Epidermal melanocyte (primary cell): Measurements from ENCODE around the gene SMIM23.
"Not testable (repeated sequence)": the region's sequence is repeated elsewhere in the genome, so short reads cannot be mapped to it uniquely, and the experiment has no call there.

Source experiments
- DNase-seq: peaks from one replicate; pipeline ENCODE4 v3.0.0; 2011; ENCODE audit warnings: low spot score; ENCODE audit not compliant: insufficient read length

SMIM23 gene

GRCh38 chr5:171773106-171773505 is 12.5 kb upstream of the SMIM23 start:
- no peak for DNase-seq

GRCh38 chr5:171774418-171774817 is 11.2 kb upstream of the SMIM23 start:
- no peak for DNase-seq

DNA sequence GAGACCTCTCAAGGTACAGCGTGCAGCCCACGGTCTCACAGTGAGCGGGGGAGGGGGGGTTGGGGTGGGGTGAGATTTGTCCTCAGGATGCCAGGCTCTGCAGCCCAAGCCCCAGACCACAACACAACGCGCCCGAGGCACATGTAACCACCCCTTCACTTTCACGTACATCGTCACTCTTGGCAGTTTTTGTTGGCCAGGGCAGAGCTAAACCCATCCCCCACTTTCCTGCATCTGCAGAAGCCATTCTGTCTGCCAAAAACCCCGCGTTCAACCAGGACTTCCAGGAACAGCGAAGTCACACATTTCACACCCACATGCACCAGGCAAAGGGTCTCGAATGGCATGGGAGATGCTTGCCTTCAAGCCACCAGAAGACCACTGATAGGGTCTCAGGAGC is 9.4 kb upstream of the SMIM23 start:
- DNase-seq, result no peak

DNA sequence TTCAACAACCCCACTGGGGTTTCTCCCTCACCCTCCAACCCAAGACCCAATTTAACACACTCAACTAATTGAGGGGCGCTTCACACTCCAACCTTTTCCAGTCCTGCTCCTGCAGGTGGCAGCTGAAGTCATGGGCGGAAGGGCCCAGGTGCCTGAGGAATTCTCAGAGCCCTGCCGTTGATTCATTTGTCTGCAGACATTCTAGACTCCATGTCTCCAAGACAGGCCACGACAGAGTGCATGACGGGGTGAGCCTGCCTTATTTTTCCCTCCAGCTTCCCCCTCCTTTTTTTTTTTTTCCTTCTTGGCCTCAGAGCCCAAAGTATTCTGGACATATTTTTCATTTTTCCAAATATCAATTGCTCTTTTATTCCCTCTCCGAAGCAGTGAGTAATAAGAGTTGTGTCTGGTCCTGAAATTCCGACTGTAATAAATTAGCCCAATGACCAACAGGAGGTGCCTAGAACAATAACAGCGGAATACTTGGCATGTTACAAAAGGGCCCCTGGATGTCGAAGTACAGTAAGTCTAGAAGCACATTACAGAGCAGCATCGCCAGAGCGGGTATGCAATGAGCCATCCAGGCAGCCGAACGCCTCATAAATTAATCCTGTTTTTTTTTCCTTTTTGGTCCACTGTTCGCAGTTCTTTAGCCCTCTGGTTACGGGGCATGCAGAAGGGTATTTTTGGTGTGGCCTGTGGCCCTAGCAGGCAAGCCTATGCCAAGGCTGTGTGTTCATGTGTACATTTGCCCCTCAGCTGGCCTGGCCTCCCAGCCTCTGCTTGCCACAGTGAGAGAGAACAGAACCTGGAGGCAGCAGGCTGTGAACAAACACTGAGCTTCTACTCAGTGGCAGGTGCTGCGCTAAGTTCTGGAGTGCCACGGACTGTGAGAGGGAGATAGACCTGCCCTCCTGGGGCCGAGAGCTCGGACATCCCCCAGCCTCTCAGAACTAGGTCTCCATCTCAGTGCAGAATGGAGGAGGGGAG is 8.6 kb upstream of the SMIM23 start:
- no peak for DNase-seq

DNA sequence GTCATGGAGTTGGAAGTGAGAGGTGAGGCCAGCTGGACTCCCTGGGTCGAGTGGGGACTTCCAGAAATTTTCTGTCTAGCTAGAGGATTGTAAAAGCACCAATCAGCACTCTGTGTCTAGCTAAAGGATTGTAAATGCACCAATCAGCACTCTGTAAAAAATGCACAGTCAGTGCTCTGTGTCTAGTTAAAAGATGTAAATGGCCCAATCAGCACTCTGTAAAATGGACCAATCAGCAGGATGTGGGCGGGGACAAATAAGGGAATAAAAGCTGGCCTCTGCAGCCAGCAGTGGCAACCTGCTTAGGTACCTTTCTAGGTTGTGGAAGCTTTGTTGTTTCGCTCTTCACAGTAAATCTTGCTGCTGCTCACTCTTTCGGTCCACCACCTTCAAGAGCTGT is 3.9 kb upstream of the SMIM23 start:
- DNase-seq, result not testable (repeated sequence)

DNA sequence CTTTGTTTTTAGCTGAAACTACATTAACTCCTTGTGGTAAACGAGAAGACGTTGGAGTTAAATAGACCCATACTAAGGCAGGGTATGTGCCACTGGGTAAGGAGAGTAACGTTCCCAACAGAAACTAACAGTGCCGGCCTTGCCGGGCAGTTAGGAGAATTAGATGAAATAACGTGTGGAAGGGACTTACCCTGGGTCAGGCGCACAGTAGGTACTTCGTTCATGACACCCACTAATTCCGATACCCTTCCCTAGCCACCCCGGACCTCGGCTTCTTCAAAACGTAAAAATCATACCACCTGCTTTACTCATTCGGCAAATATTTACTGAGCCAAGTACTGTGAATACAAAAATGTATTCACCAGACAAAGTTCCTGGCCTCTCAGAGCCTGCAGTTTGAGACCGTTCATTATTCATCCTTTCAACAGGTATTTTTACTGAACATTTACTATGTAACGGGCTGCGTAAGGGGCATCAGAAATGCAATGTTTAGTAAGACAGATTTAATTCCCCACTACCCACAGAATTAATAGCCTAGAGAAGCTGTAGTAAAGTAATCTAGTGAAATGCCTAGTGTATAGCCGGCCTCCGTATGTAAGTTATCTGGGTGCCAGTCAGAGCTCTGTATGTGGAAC is 3.2 kb upstream of the SMIM23 start:
- no peak for DNase-seq

DNA sequence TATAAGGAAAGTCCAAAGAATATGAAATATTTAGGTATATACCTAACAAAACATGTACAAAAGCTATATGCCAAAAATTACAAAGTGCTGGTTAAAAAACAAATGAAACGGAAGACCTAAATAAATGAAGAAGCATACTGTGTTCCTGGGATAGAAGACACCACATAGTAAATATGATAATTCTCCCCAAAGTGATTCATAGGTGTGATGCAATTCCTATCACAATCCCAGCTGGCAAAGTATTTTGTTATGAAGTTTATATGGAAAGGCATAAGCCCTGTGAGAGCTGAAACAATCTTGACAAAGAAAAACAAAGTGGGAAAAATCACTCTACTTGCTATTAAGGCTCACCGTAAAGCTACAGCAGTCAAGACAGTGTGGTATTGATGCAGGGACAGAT is 2.6 kb upstream of the SMIM23 start:
- no peak for DNase-seq

DNA sequence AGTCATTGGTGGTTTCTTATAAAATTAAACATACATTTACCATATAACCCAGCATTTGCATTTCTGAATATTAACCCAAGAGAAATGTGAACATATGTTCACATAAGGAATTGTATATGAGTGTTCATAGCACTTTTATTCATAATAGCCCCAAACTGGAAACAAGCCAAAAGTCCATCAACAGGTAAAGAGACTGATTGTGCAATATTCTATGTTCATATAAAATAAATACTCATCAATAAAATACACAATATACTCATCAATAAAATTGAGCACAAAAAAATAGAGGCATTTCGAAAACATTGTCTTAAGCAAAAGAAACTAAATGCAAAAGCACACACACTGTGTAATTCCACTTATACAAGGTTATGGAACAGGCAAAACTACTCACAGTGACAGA is 3.7 kb downstream of the SMIM23 start:
- no peak for DNase-seq

GRCh38 chr5:171790408-171790807 is 4.8 kb downstream of the SMIM23 start:
- DNase-seq, result no peak

- no peak for DNase-seq
Observed at GRCh38 chr5:171794470-171794960, 8.9 kb downstream of the SMIM23 start.

- no peak for DNase-seq
Observed at GRCh38 chr5:171795381-171795780, 9.8 kb downstream of the SMIM23 start.

- no peak for DNase-seq
Observed at GRCh38 chr5:171796436-171796835, 10.8 kb downstream of the SMIM23 start.

DNA sequence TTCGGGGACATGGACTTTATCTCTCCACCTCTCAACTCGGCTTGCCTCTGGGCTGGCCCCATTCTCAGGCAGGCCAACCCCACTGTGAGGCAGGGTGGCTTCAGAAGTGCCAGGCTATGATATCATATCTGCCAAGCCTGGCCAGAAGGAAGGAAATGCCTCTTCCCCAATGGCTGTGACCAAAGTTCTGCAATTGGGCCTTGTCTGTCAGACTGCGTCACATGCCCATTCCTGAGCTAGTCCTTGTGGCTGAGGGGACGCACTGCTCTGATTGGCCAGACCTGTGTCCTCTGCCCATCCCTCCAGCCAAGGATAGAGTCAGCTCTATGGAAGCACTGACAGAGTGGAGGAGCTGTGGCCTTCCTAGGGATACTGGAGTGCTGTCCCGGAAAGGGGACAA is 11.9 kb downstream of the SMIM23 start:
- no peak for DNase-seq

GRCh38 chr5:171798418-171798817 is 12.8 kb downstream of the SMIM23 start:
- DNase-seq, result no peak

- no peak for DNase-seq
Observed at GRCh38 chr5:171801839-171802238, 16.2 kb downstream of the SMIM23 start.

- no peak for DNase-seq
Observed at GRCh38 chr5:171805746-171806145, 20.1 kb downstream of the SMIM23 start.

DNA sequence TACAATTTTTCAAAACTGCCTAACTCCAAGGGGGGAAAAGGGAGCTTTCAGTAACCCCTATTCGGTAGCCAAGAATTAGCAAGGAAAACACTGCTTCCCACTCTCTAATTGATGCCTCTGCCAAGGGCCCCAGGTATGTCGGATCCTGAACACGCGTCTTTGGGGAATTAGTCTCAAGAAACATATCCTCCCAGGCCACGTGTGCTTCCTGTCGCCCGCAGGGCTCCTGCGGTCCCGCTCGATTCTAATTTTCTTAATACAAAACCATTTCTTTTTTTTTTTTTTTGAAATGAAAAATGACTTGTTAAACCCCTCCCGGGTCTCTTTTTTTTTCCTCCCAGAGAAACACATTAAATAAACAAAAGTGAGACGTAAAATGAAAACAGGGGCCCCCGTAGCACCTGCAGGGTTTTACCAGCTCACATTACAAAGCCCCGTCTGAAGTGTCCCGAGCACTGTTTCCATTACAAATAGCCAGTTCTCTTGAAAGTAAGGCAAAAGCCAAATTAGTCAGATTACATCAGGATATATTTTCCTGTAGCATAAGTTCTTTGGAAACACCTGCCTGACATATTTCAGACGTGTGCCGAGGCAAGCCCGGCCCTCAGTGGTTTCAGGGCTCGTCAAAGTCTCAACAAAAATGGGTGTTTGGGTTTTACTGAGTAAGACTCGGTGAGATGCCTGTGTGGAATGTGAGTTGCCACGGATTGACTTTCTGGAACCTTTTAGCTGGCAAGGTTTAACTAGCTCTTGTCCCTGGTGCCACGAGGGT is 21.5 kb downstream of the SMIM23 start:
- no peak for DNase-seq

- no peak for DNase-seq
Observed at GRCh38 chr5:171808453-171808852, 22.8 kb downstream of the SMIM23 start.

GRCh38 chr5:171808951-171809350 is 23.3 kb downstream of the SMIM23 start:
- DNase-seq, result no peak

GRCh38 chr5:171810227-171810626 is 24.6 kb downstream of the SMIM23 start:
- DNase-seq, result no peak

DNA sequence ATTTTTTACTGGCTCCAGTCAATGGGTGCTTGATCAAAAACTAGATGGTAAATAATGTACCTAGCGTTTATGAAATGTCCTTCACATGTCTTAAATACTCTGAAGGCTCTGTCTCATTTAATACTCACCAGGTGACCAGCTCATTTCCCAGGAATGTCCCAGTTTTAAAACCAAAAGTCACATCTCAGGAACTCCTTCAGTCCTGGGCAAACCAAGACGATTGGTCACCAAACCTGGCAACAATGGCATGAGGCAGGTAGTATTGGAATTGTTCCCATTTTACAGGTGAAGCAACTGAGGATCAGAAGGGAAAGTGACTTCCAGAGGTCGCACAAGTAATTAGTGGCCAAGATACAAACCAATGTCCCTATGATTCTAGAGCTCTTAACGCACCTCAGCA is 27.7 kb downstream of the SMIM23 start:
- DNase-seq, result no peak
